T-helper 1 cell treated with Interleukin-12 subunit alpha and Interleukin-12 subunit beta and Interleukin-4 antibody, amounts not matched to agents 30 ng/mL and 1 ng/mL, for 36 hours (primary cell): Measurements from ENCODE around the gene ESRRB. TPM values are rescaled to one million over a fixed set of nuclear protein-coding genes. Genes with fewer than 3 reads are reported as not detected.
"Not testable (repeated sequence)": the region's sequence is repeated elsewhere in the genome, so short reads cannot be mapped to it uniquely, and the experiment has no call there.

Experiments used
- intact Hi-C: fragments of 100-400 bp; cut with micrococcal nuclease; formaldehyde crosslinking; loops from one replicate; pipeline ENCODE4 v1.15.1; 2024
- total RNA-seq: library from RNA; stranded (reverse); gene quantifications from 2 replicates; pipeline ENCODE4 v1.2.3, GENCODE V29; 2022

Gene ESRRB
- total RNA-seq, 1 donor from 2014 or later: 0.32 TPM

DNA sequence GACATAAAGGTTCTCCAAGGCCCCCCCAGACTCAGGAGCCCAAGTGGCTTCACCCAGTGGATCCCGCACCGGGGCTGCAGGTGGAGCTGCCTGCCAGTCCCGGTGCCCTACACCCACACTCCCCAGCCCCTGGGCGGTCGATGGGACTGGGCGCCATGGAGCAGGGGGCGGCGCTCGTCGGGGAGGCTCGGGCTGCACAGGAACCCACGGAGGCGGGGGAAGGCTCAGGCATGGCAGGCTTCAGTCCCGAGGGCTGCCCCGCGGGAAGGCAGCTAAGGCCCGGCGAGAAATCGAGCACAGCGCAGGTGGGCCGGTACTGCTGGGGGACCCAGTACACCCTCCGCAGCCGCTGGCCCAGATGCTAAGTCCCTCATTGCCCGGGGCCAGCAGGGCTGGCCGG, 160.7 kb downstream of the ESRRB start:
- intact Hi-C loops: not testable (repeated sequence)

DNA sequence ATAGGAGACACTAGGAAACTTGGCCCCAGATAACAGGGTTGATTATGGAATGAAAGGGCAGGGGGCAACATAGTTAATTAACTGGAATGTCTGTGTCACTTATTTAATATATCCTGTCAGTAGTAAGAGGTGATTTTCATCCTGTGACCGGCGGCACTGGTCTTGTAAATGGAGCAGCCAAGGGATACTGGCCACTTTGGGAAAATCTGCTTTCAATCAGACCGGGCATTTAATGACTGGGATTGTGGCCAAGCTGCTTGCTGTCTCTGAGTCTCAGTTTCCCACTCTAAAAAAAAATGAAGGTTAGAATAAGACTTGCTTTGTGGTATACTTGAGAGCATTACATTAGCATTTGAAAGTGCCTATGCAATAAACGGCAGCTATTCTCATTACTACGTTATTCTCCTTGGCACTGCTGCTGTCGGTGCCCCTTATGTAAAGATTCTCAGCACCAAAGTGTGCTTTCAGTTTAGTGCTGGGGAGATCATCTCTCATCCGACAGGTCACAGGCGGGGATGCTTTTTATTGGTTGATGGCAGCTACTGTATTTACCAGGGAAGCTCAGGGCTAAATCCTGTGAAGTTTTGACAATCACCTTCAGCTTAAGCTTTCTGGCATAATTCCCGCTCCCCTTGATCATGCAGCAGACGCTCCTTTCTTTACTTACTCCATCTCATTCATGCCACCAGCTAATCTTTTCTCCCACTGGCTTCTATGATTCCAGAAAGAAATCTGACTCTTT, 162.1 kb downstream of the ESRRB start:
- intact Hi-C loops: no loop called here

- intact Hi-C loops: no loop called here
Observed at GRCh38 chr14:76538648-76539008, 162.7 kb downstream of the ESRRB start.

DNA sequence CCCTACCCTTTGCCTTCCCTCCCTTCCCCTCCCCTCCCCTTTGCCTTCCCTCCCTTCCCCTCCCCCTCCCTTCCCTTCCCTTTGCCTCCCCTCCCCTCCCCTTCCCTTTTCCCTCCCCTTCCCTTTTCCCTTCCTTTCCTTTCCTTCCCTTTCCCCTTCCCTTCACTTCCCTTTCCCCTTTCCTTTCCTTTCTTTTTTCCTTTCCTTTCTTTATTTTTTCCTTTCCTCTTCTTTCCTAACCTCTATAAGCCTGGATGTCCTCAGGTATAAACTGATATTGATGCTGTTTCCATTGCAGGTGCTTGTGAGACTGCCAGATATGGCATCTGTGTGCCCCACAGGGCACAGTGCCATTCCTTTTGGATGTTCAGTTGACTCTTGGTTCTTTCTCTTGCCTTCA, 163.2 kb downstream of the ESRRB start:
- intact Hi-C loops: no loop called here

DNA sequence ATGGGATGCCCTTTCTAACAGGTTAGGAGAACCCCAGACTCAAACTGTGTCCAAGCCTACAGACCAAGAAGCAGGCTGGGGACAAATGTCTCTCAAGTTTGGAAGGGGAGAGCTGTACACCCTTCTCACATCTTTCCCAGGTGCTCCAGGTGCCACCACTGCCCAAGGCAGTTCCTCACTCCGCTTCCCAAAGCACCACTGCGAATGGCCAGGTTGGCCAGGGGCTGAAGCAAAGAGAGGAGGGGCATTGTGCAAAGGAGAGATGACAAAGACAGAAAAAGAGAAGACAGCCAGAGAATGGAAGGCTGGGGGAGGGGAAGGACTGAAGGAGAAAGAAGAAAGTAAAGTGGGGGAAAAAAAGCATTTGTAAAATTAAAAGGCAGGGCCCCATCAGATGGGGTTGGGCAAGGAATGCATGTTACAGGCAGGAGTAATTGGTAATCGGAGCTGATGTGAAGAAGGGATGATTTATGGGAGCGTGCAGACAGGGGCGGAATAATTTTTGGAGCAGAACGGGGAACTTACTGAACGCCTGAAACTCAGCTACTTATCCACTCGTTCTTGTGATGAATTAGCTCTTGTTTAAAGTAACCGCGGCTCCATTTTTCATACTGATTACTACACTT, 165.8 kb downstream of the ESRRB start:
- intact Hi-C loops: no loop called here

GRCh38 chr14:76546426-76547221, 170.7 kb downstream of the ESRRB start:
- intact Hi-C loops: no loop called here

GRCh38 chr14:76547831-76548230, 171.9 kb downstream of the ESRRB start:
- intact Hi-C loops: no loop called here

DNA sequence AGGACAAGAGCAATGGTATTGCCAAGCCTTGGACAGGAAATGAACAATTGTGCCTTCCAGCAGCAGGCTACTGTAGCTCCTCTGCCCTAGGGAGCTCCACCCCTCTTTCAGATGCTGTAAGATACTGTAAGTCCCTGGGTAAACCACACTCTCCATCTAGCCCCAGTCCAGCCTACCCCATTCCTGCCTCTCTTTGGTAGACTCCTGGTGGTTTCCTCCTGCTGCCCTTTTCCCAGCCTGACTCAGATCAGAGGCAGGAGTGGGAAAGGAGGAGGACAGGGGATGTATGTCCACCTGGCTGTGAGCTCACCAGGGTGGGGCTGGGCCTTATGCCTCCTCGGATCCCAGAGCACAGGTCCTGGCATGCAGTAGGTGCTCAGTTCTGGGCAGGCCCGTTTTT, 174.6 kb downstream of the ESRRB start:
- intact Hi-C loops: no loop called here

DNA sequence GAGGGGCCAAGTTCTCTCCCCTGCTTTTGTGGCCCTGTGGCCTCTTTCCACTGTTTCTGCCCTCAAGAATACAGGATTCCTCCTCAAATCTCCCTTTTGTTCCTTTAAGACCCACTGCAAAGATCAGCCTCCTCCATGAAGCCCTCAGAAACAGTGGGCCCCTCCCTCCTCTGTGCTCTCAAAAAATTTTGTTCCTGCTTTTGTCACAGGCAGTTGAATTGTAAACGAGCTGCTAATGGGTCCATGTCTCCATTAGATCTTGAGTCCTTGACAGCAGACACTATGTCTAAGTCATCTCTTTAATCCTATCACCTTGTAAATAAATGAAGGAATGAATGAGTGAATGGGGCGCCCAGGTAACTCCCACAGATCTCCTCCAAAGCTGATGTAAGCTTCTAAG, 175.2 kb downstream of the ESRRB start:
- intact Hi-C loops: no loop called here

Other genes starting within 250 kb of the ESRRB start
- gene GPATCH2L, start 224.2 kb upstream of the ESRRB start, total RNA-seq: 68.2 and 74.6 TPM in 2 replicates